RPMI7951 (cell line): Measurements from ENCODE around the gene ARHGEF28. TPM values are rescaled to one million over a fixed set of nuclear protein-coding genes. Genes with fewer than 3 reads are reported as not detected.

Experiments
- DNase-seq: peaks from one replicate; pipeline ENCODE4 v3.0.0-alpha.2; 2012; ENCODE audit warnings: low read depth
- total RNA-seq: library from RNA; depleted of rRNA; stranded (reverse); fragments of >200 nt; shearing (Covaris generic); gene quantifications from 2 replicates; pipeline ENCODE4 v1.2.3, GENCODE V29; 2014

Gene ARHGEF28
- total RNA-seq, 1 experiment from 2014 or later = 11.3 TPM

DNA sequence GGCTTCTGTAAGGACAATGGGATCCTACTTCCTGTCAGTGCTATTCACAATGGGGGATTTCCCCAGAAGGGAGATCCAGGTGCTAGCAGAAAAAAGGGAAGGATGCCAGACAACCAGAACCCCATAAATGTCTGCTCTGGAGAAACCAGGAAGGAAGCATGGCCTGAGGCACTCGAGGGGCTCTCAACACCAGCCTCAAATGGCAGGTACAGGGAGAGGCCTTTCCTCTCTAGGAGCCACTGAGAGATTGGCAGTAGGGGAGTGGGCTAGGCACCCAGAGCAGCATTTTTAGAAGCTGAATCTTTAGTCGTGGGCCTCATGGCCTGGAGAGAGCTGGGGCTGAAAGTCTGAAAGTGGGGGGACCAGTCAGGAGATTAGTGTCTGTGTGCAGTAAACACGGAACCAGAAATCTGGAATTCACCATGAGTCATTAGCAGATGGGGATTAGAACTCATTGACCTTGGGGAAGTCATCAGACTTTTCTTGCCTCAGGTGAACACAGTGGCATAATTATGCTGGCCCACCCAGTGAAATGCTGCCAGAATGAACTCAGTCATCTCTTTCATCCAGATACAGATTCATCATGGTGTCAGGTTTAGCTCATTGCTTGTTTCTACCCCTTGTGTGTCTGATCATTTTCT, 28.3 kb downstream of the ARHGEF28 start:
- peak; percentile 91 for DNase-seq

DNA sequence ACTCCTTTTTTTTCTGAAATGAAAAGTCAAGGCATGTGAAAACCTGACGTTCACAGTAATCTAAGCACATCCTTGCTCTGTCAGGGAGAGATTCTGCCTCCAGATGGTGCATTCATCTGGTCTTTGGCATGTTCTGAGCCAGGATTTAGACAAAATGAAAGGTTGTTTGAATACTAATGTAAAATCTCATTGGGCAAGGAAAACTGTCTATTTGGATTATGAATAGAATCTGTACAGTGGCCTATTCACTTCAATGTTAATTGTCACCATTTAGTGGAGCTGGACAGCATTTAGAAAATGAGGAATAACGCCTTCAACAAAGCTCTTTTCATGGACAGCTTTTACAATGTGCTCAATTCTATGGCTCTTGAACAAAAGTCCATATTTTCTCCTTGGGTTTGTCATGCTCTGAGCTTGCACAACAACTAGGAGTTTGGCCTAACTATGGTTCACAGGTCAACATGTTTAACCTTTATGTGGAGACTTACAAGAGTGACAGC, 28.9 kb downstream of the ARHGEF28 start:
- DNase-seq = no peak

DNA sequence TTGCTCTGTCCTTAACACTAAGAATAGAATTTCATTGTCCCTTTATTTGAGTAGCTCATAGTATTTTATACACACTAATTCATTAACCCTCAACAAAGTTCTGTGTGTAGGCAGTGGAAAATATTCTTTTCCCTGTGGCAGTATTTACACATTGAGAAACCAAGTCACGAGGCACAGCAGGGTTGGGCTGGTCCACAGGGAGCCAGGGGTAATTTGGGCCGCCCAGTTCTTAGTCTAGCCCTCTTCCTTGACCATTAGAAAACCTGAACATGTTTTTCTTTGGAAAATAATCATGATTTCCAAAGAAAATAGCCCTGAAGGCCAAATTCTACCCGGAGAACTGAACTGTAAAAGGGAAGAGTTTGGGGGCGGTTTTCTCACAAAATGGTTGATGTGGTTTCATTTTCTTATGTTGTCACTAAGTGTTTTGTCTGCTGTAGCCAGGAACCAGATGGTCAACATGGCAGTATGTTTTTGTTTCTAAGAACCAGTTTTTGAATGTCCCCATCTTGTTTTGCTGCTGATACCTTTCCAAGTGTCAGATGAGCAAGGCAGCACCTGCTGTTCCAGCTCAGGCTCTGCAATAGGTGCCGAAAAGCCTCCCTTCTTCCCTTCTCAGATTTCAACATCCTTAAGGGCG, 29.6 kb downstream of the ARHGEF28 start:
- DNase-seq = peak; percentile 58

DNA sequence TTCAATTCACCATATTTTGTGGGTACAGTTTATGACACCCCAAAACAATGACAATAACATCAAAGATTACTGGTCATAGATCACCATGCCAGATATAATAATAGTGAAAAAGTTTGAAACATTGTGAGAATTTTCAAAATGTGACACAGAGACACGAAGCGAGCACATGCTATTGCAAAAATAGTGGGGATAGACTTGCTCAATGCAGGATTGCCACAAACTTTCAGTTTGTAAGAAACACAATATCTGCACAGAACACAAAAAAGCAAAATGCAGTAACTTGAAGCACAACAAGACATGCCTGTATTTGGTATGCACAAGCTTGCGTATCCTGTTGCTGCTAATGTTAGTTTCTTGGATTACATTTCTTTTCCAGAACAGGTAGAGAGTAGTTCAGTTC, 35.8 kb downstream of the ARHGEF28 start:
- no peak for DNase-seq

DNA sequence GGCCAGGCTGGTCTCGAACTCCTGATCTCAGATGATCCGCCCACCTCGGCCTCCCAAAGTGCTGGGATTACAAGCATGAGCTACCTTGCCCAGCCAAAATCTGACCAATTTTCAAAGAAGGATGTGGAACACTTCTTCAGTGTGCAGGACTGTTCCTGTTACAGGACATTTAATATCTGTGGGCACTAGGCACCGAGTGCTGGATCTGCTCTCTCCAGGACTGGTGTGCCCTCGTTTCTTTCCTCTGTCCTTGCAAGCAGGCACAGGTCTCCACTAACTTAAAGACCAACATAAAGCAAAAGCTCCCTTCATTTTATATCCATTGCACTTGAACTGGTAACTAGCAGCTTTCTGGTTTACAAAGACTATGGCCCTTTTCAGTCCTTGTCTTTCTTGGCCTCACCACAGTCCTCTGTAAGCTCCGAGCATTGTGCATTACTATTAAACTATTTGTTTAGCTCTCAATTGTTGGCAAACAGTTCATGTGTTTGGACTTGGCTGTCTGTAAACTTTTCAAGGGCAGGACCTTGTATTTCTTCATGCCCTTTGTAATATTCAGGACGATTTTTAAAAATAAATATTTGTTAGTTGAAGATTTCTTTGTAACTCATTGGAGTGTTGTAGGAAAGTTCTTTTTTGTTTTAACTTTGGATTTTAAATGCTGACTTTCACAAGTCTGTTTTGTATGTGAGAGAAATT, 37.3 kb downstream of the ARHGEF28 start:
- DNase-seq = no peak

DNA sequence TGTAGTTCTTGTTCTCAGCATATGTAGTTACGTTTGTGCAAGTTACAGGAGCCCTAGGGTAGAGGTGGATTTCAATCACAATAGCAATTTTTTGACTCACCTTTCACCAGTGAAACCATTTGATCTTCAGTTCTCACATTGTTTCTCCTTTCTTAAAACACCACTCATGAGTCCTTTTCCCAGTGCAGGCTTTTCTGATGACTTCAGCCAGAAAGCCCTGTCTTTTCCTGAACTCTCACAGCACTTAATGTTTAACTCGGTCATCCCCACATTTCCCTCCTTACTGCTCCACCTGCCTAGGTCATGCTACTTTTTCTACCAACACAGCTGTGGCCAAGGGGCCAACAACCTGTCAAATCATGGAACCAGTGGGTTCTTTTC, 37.9 kb downstream of the ARHGEF28 start:
- DNase-seq = no peak

DNA sequence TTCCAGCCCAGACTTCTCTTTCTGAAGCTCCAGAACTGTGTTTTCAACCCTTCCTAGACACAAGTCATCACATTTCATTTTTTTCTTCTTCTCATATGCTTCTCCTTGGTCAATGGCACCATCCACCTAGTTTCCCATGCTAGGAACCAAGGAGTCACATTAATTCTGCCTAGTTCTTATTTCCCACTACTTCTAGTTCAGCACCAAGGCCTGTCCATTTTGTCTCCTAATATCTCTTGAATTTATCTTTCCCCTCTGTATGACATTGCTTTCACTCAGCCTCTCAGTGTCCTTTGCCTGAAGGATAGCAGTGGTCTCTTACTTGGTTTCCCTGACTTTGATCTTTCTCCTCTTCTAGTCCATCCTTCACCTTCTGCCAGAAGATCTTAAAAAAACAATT, 38.8 kb downstream of the ARHGEF28 start:
- DNase-seq = no peak

DNA sequence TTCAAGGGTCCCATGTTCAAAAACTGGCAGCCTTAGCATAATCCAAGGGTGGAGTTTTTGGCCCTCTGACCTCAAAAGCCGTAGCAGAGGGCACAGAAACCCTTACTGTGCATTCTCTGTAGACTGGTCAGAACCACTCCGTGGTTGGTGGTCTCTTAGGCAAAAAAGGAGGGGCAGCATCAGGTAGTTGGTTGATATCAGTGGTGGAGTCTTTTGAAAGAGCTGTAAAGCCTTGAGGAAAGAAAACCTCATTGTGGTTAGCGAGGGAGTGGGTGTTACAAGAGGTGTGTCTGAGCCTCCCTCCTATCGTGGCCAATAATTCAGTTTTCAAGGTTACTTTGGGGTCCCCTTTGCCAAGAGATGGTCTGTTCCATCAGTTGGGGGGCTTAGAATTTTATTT, 40.9 kb downstream of the ARHGEF28 start:
- DNase-seq = no peak

DNA sequence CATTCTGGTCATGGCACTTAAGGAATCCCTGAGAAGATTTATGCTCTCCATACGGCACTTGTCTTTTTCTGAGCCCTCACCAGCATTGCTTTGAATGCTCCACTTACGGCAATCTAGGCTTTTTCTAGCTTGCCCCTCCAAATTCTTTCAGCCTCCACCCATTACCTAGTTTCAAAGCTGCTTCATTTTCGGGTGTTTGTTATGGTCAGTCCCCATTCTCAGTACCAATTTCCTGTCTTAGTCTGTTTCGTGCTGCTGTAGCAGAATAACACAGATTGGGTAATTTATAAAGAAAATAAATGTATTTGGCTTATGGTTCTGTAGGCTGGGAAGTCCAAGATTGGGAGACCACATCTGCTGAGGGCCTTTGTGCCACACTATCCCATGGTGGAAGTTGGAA, 42.0 kb downstream of the ARHGEF28 start:
- DNase-seq = no peak

DNA sequence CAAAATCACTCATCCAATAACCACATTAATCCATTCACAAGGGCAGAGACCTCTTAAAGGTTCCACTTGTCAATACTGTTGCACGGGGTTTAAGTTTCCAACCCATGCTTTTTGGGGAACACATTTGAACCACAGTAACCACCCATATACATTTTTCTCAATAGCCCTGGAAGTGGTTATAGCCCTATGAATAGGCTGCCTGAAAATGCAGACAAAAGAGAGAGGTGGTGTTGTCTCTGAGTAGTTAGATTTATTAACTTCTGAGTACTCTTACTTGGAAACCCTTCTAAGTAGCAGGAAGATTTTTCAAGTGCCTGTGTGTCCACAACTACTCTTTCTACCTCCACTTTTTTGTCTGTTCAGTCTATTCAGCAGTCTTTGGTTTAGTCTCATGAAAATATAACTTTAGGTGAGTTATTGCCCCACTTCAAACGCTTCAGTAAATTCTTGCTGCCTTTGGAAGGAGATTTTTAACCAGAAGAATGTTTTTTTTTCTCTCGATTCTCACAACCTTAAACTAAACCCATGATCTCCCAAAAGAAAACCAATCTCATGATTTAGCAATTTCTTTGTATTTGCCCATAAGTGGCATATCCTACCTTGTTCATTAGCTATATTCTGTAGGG, 42.6 kb downstream of the ARHGEF28 start:
- DNase-seq = no peak

DNA sequence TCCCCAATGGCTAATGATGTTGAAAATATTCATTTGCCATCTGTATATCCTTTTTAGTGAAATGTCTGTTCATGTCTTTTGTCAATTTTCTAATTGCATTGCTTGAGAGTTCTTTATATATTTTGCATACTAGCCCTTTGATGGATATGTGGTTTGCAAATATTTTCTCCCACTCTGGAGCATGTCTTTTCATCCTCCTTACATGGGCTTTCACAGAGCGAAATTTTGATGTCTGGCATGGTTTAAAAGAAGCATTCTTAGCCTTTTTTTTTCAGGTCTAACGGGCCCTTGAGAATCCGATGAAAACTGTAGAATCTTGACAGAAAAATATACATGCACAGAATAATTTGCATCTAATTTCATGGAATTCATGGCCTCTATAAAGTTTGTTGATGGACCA, 44.7 kb downstream of the ARHGEF28 start:
- DNase-seq = no peak

DNA sequence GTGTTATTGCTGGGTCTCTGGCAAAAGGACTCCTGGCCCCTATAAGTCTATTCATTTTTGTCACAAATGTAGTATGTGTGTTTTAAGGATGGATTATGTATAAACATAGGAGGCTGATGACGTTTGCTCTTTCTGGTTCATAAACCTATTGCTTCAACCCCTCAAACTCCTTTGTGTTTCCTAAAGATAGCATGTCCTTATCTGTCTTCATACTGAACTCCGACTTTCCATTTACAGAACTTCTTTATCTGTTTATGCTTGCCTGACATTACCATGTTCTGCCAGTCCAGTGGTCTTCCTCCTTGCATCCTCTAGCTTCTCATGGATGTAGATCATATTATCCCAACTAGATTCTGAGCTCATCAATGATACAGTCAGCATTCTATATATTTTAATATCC, 46.1 kb downstream of the ARHGEF28 start:
- no peak for DNase-seq

DNA sequence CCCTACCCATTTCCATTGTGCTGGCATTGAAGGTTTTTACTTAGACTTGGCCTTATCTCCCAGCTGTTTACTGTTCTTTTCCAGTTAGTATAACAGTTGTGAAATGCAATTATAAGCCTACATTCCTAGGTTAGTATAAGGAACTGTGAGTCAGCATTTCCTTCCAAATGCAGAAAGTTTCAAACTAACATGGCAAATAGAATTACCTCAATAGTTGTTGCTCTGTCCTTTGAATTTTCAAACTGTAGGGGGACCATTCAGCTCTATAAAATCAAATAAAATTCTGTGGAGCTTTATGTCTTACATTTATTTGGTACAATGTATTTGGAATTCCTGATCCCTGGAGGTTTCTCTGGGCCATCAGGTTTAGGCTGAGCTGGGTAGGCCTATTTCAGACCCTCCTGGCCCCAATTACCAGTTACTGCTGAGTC, 47.2 kb downstream of the ARHGEF28 start:
- peak; percentile 67 for DNase-seq

DNA sequence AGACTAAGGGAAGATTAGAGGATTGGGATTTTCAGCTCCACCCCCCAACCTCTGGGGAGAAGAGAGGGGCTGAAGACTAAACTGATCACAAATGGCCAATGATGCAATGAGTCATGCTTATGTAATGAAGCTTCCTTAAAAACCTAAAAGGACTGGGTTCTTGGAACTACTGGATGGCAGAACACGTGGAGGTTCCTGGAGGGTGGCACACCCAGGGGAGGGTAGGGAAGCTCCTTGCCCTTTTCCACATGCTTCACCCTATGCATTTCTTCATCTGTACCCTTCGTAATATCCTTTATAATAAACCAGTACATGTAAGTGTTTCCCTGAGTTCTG, 48.6 kb downstream of the ARHGEF28 start:
- peak; percentile 39 for DNase-seq

DNA sequence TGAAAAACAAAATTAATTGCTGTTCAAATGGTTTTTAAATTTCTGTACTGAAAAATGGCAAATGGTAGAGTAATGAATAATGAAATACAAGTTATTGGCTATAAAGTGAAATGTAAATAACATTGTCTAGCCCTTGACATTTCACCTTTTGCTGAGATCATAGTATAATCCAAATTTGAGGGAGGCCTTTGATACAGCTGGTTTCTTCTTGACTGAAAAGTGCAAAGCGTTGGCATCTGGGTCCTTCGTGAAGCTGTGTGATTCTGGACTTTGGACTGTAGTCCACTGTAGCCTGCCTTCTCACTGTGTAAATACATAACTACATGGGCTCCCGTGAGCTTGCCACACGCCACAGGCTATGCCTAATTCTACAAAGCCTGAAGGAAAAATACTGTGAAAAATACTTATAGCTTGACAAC, 52.3 kb downstream of the ARHGEF28 start:
- no peak for DNase-seq

DNA sequence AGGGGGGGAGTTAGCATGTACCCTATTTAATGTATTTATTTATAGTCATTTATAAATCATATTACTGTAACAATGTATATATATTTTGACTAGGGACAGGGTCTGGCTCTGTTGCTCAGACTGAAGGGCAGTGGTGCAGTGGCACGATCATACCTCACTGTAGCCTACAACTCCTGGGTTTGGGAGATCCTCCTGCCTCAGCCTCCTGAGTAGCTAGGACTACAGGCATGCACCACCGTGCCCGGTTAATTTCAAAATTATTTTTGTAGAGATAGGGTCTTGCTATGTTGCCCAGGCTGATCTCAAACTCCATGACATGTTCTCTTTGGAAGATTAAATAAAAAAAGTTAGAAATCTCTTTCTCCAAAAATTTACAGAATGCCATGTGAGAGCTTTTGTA, 52.8 kb downstream of the ARHGEF28 start:
- no peak for DNase-seq

DNA sequence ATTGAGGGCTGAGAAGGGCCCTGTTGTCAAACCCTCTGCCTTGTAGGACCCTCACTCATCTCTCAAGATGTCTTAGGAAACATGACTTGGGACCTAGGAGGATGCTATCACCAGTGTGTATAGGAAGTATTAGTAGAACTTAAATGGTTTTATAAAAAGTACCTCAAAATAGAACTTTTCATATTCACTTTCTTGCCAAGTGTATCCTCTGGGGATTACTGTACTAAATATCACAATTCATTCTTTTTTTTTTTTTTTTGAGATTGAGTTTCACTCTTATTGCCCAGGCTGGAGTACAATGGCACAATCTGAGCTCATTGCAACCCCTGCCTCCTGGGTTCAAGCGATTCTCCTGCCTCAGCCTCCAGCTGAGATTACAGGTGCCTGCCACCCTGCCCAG, 56.2 kb downstream of the ARHGEF28 start:
- DNase-seq = no peak

DNA sequence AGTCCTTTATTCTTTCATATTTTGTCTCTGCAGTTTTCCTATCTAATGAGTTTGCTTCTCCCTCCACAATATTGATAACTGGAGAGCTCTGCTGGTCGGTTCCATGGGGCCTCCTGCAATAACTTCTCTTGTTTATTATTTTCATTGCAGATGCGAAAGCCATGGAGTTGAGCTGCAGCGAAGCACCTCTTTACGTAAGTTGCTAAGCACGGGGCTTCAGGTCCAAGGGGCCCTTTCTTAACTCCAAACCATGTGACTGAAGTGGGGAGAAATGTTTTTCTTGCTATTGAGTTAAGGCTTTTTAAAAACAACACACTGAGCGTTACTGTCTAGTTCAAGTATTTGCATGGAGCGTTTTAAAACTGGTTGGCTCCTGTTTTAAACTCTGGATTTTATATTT, 58.7 kb downstream of the ARHGEF28 start:
- no peak for DNase-seq

DNA sequence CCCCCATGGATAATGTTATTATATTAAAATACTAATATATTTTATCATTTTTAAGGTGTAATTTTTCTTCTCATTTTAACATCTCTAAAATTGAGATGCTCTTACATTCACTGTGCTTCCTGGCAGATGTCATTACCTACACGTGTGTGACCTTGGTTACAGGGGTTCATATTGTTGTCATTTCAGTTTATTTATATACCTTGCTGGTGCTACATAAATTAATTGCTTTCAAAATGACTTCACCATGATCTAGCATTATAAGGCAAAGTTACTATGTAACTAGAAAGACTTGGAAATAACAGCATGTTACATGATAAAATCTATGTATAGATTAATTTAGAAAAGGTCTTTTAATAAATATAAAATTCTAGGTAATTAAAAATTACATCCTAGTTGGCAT, 60.9 kb downstream of the ARHGEF28 start:
- no peak for DNase-seq

DNA sequence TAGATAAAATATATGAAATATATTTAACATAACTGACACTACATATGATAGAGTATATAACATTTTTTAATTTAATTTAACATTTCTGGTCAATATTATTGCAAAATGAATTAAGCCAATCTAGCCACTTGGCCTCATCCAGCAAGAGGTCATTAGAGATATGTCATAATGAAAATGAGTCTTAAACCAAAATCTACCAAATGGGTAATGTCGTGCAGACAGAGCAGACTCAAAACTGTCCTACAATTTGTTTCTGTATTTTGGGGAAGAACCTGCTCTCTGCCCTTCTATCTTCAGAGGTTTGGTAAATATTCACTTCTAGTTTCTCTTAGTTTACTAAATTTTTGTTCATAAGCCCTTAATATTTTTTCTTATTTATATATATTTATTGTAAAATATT, 61.4 kb downstream of the ARHGEF28 start:
- DNase-seq = no peak

DNA sequence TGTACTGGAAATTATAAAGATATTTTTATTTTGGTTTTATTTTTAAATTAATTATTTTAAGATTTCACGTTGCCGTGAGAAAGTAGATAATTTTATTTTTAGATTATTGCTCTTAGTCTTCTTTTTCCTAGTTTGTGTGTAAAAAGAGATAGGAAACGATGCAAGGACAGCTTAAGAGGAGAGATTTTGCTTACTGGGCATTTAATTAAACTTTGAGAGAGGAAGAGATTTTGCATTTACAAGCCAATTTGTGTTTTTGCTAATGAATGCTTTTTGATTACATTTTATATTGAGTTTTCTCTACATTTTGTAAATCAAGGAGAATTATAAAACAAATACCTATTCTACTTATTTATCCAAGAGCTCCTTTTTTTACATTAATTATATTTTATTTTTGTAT, 64.0 kb downstream of the ARHGEF28 start:
- DNase-seq = no peak

DNA sequence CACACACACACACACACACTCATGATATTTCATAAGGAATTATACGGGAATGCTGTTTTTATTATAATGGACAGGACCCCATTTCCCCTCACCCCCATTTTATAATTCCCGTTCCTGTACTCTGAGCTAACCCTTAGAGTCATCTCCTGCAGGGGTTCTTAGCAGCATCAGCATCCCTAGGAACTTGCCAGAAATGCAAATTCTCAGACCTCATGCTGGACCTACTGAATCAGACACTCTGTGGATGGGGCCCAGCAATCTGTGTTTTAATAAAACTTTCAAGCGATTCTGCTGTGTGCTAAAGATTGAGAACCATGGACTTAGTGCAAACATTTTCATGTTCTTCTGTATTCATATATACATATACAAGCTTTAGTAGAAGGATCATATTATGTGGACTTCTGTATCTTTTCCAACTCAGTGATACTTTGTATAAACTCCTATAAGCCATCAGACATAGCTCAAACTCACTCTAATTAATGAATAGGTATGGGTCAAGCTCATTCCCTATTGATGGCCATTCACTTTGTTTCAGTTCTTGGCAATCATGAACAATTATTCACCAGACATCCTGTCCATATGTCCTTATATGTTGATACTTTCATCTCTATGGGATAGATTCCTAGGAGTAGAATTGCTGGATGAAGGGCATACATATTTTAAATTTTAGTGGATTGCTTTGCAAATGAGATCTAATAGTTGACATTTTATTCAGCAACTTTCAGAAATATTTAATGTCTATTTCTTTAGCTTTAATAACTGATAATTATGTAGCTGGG, 65.5 kb downstream of the ARHGEF28 start:
- DNase-seq = no peak
